Choroid plexus epithelial cell (primary cell): Measurements from ENCODE around the gene MAP2K5.

Source experiments
- DNase-seq: peaks from one replicate; pipeline ENCODE4 v3.0.0-alpha.2; 2010; ENCODE audit warnings: low read depth
- H3K4me3 ChIP-seq: 2 replicates; pipeline ENCODE4 v1.5.1; 2011; ENCODE audit warnings: low read depth, mild to moderate bottlenecking, control low read depth, low read length, moderate library complexity
- TF ChIP-seq, protein P1 (sequence below): conservative IDR thresholded peaks from 2 replicates; pipeline ENCODE4 v1.5.1; 2011; ENCODE audit warnings: low read depth, mild to moderate bottlenecking, control low read depth, inconsistent platforms, low read length, moderate library complexity

MAP2K5 gene

DNA sequence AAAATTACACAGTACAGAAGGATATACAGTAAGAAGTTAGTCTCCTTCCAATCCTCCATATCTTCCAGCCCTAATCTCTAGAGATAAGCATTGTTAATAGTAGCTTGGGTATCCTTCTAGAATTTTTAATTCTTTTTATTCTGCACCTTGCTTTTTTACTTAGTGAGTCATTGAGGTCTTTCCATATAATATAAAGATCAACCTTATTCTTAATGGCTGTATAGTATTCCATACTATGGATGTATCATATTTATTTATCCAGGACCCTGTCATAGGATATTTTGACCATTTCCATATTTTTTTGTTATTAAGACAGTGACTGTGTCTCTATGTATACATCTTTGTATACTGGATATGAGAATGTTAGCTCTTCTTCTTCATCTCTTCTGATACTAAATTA lies 246.5 kb downstream of the MAP2K5 start:
- no peak for DNase-seq
- H3K4me3 ChIP-seq: no peak overlapping the region
- TF ChIP-seq, protein P1, sequence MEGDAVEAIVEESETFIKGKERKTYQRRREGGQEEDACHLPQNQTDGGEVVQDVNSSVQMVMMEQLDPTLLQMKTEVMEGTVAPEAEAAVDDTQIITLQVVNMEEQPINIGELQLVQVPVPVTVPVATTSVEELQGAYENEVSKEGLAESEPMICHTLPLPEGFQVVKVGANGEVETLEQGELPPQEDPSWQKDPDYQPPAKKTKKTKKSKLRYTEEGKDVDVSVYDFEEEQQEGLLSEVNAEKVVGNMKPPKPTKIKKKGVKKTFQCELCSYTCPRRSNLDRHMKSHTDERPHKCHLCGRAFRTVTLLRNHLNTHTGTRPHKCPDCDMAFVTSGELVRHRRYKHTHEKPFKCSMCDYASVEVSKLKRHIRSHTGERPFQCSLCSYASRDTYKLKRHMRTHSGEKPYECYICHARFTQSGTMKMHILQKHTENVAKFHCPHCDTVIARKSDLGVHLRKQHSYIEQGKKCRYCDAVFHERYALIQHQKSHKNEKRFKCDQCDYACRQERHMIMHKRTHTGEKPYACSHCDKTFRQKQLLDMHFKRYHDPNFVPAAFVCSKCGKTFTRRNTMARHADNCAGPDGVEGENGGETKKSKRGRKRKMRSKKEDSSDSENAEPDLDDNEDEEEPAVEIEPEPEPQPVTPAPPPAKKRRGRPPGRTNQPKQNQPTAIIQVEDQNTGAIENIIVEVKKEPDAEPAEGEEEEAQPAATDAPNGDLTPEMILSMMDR: no peak

- DNase-seq: no peak
- TF ChIP-seq, protein P1: no peak
- no peak overlapping the region for H3K4me3 ChIP-seq
Measured at GRCh38 chr15:67790610-67791319, 248.3 kb downstream of the MAP2K5 start.

DNA sequence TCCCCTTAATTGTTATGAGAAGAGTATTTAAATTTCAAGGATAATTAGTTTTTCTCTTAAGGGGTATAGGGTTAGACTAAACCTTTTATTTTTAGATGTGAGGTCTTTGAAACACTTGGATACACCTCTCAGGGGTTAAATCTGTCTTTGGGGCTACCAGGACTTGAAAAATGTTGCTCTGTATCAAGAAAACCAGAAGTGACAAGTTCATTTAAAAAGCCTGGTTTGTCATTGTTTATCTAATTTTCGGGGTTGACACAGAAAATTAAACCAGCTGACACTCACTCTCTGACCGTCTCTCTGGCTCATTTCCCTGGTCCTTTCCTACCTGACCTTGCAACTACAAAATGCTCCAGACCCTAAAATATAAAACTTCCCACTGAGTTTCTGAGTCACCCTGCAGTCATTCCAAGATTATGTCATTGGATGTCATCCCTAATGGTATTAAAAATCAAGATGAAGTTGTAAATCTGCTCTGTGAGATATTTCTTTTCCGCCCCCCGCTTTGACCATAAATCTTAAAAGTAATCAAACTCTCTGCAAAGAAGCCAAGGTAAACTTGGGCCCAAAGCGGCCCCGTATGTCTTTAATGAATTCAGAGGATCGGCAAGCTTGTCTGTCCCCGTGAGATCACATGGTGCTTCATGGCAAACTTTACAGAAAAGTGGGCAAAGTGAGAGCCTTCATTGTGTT lies 249.9 kb downstream of the MAP2K5 start:
- TF ChIP-seq, protein P1: no peak
- H3K4me3 ChIP-seq: no peak overlapping the region
- no peak for DNase-seq

DNA sequence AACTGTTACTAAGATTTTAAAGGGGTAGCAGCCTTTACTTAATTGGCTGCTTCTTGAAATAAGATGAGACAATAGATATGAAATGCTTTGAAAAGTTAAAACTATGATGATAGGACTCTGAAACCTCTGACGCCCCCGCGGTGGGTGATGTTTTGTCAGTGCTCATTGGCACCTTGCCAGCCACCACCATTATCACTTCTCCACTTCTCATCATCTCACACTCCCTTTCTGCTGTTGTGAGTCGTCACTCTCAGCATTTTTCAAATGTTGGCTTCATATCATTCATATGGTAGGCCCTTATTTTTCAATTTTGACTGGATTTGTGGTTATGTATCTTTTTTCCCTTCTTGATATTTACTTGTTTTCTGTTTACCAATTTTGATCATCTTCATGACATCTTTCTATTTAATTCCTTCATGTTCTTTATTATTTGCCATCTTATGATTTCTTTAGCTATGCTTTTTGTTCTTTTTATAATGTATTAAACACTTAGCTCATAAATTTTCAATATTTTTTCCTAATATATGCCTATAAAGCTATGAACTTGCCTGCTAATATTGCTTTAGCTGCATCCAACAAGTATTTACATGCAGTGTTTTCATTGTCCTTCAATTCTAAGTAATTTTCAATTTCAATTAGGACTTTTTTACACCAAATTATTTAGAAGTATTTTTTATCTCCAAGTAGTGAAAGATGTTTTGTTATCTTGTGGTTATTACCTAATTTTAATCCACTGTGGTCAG lies 252.5 kb downstream of the MAP2K5 start:
- TF ChIP-seq, protein P1: no peak
- no peak overlapping the region for H3K4me3 ChIP-seq
- DNase-seq: no peak

GRCh38 chr15:67796196-67797127 lies 254.0 kb downstream of the MAP2K5 start:
- no peak overlapping the region for H3K4me3 ChIP-seq
- DNase-seq: peak; percentile 20
- TF ChIP-seq, protein P1: no peak

- H3K4me3 ChIP-seq: no peak overlapping the region
- DNase-seq: no peak
- TF ChIP-seq, protein P1: no peak
Measured at GRCh38 chr15:67799801-67800205, 257.3 kb downstream of the MAP2K5 start.
